Lung microvascular endothelial cell (primary cell): ENCODE measurements around the gene OLFML2A. TPM values are rescaled to one million over a fixed set of nuclear protein-coding genes. Genes with fewer than 3 reads are reported as not detected.
"Not testable (repeated sequence)": the region's sequence is repeated elsewhere in the genome, so short reads cannot be mapped to it uniquely, and the experiment has no call there.

Experiments
- DNase-seq, 2 donors: peaks; one replicate each; pipeline versions ENCODE4 v3.0.0 to v3.0.0-alpha.2; 2010; ENCODE audit warnings: low read depth in 2 of 2
- total RNA-seq: library from RNA; depleted of rRNA; stranded (reverse); fragments of >200 nt; gene quantifications from 2 replicates; pipeline ENCODE4 v1.2.1, GENCODE V29; 2014

Gene OLFML2A
- total RNA-seq, 1 donor from 2014 or later, result 2.2 TPM

GRCh38 chr9:124820698-124821623, 44.0 kb downstream of the OLFML2A start:
- no peak for DNase-seq

- DNase-seq, result no peak
Observed at GRCh38 chr9:124828489-124829333, 51.8 kb downstream of the OLFML2A start.

GRCh38 chr9:124829334-124829669, 52.4 kb downstream of the OLFML2A start:
- DNase-seq, result no peak

GRCh38 chr9:124830593-124830992, 53.7 kb downstream of the OLFML2A start:
- DNase-seq, result no peak

GRCh38 chr9:124831642-124832364, 54.9 kb downstream of the OLFML2A start:
- DNase-seq, result peak in 1 of 2 donors; percentile 17

- peak in 1 of 2 donors; percentile 25 for DNase-seq
Observed at GRCh38 chr9:124834591-124834990, 57.7 kb downstream of the OLFML2A start.

- DNase-seq, result peak; percentile 83 to 84
Observed at GRCh38 chr9:124835026-124835557, 58.2 kb downstream of the OLFML2A start.

- DNase-seq, result not testable (repeated sequence)
Observed at GRCh38 chr9:124838132-124838531, 61.2 kb downstream of the OLFML2A start.

- DNase-seq, result not testable (repeated sequence)
Observed at GRCh38 chr9:124838567-124839275, 61.8 kb downstream of the OLFML2A start.

GRCh38 chr9:124839612-124840299, 62.8 kb downstream of the OLFML2A start:
- no peak for DNase-seq

GRCh38 chr9:124840300-124840833, 63.4 kb downstream of the OLFML2A start:
- DNase-seq, result peak in 1 of 2 donors; percentile 33

GRCh38 chr9:124841075-124841821, 64.3 kb downstream of the OLFML2A start:
- DNase-seq, result no peak

GRCh38 chr9:124843456-124844034, 66.6 kb downstream of the OLFML2A start:
- DNase-seq, result no peak

- no peak for DNase-seq
Observed at GRCh38 chr9:124844291-124844690, 67.4 kb downstream of the OLFML2A start.

GRCh38 chr9:124846467-124846866, 69.5 kb downstream of the OLFML2A start:
- not testable (repeated sequence) for DNase-seq

- DNase-seq, result no peak
Observed at GRCh38 chr9:124846969-124847368, 70.0 kb downstream of the OLFML2A start.

GRCh38 chr9:124849801-124850200, 72.9 kb downstream of the OLFML2A start:
- DNase-seq, result peak; percentile 60 to 89

GRCh38 chr9:124852121-124852828, 75.3 kb downstream of the OLFML2A start:
- no peak for DNase-seq
